Epithelial cell of prostate (primary cell): Measurements from ENCODE around the gene SGSM2.
A peak's percentile ranks its signal among the peaks of the same experiment; 100 is the strongest.

ENCODE experiments used
- DNase-seq: peaks from one replicate; pipeline ENCODE4 v3.0.0-alpha.2; 2011; ENCODE audit warnings: low read depth, low spot score
- H3K27ac ChIP-seq: fragments of 450-650 bp; 2 replicates; pipeline ENCODE4 v1.5.1; 2017; ENCODE audit warnings: mild to moderate bottlenecking

Gene SGSM2

GRCh38 chr17:2366747-2367494 lies 29.6 kb downstream of the SGSM2 start:
- DNase-seq = no peak
- no peak overlapping the region for H3K27ac ChIP-seq

GRCh38 chr17:2368359-2368758 lies 31.1 kb downstream of the SGSM2 start:
- no peak for DNase-seq

GRCh38 chr17:2369039-2369438 lies 31.7 kb downstream of the SGSM2 start:
- H3K27ac ChIP-seq = no peak overlapping the region

More at GRCh38 chr17:2368359-2368758, 31.1 kb downstream of the SGSM2 start:
- no peak overlapping the region for H3K27ac ChIP-seq

GRCh38 chr17:2369551-2370210 lies 32.4 kb downstream of the SGSM2 start:
- H3K27ac ChIP-seq = no peak overlapping the region
- no peak for DNase-seq

More at GRCh38 chr17:2369039-2369438, 31.7 kb downstream of the SGSM2 start:
- DNase-seq = no peak

- no peak for DNase-seq
- H3K27ac ChIP-seq = no peak overlapping the region
Observed at GRCh38 chr17:2370211-2370589, 32.9 kb downstream of the SGSM2 start.

GRCh38 chr17:2371183-2372130 lies 34.2 kb downstream of the SGSM2 start:
- DNase-seq = no peak
- H3K27ac ChIP-seq = no peak overlapping the region

- DNase-seq = no peak
- H3K27ac ChIP-seq = no peak overlapping the region
Observed at GRCh38 chr17:2372180-2372579, 34.9 kb downstream of the SGSM2 start.

- H3K27ac ChIP-seq = no peak overlapping the region
- no peak for DNase-seq
Observed at GRCh38 chr17:2372681-2373080, 35.4 kb downstream of the SGSM2 start.

GRCh38 chr17:2373179-2373578 lies 35.9 kb downstream of the SGSM2 start:
- DNase-seq = no peak
- no peak overlapping the region for H3K27ac ChIP-seq

GRCh38 chr17:2374549-2375285 lies 37.4 kb downstream of the SGSM2 start:
- peak overlapping the region; percentile 16 for H3K27ac ChIP-seq
- DNase-seq = no peak

GRCh38 chr17:2375406-2375805 lies 38.1 kb downstream of the SGSM2 start:
- DNase-seq = no peak
- peak overlapping the region; percentile 16 for H3K27ac ChIP-seq

GRCh38 chr17:2376107-2376506 lies 38.8 kb downstream of the SGSM2 start:
- no peak for DNase-seq
- no peak overlapping the region for H3K27ac ChIP-seq

GRCh38 chr17:2377659-2378058 lies 40.4 kb downstream of the SGSM2 start:
- no peak for DNase-seq

GRCh38 chr17:2378905-2379304 lies 41.6 kb downstream of the SGSM2 start:
- H3K27ac ChIP-seq = no peak overlapping the region
- DNase-seq = no peak

More at GRCh38 chr17:2377659-2378058, 40.4 kb downstream of the SGSM2 start:
- no peak overlapping the region for H3K27ac ChIP-seq

GRCh38 chr17:2379489-2380225 lies 42.4 kb downstream of the SGSM2 start:
- no peak overlapping the region for H3K27ac ChIP-seq
- DNase-seq = no peak

- H3K27ac ChIP-seq = peak overlapping the region; percentile 17
- no peak for DNase-seq
Observed at GRCh38 chr17:2380226-2380922, 43.1 kb downstream of the SGSM2 start.

GRCh38 chr17:2380950-2381649 lies 43.8 kb downstream of the SGSM2 start:
- peak overlapping the region; percentile 17 for H3K27ac ChIP-seq
- no peak for DNase-seq

GRCh38 chr17:2383628-2384167 lies 46.4 kb downstream of the SGSM2 start:
- DNase-seq = no peak
- peak overlapping the region; percentile 36 for H3K27ac ChIP-seq
